Immature natural killer cell (primary cell): ENCODE results near the gene ELAC2. TPM values are rescaled to one million over a fixed set of nuclear protein-coding genes. Genes with fewer than 3 reads are reported as not detected.
"Not testable (repeated sequence)": the region's sequence is repeated elsewhere in the genome, so short reads cannot be mapped to it uniquely, and the experiment has no call there.

Source experiments
- DNase-seq, 3 donors: peaks; one replicate each; pipeline ENCODE4 v3.0.0; 2022; ENCODE audit warnings: mixed read lengths in 1 of 3
- H3K27ac Mint-ChIP-seq, 6 donors: one replicate each; pipeline ENCODE4 v1.8.0; 2020; ENCODE audit warnings: mixed read lengths in 6 of 6, mild to moderate bottlenecking in 5 of 6, inconsistent platforms in 4 of 6, moderate library complexity in 3 of 6
- H3K27me3 Mint-ChIP-seq, 3 donors: one replicate each; pipeline ENCODE4 v1.8.0; 2020 to 2021; ENCODE audit warnings: low read depth in 3 of 3, mild to moderate bottlenecking in 3 of 3, mixed read lengths in 3 of 3, moderate library complexity in 3 of 3, inconsistent platforms in 1 of 3
- H3K36me3 Mint-ChIP-seq, 3 donors: one replicate each; pipeline ENCODE4 v1.8.0; 2020; ENCODE audit warnings: mixed read lengths in 3 of 3, inconsistent platforms in 2 of 3, mild to moderate bottlenecking in 2 of 3
- H3K4me1 Mint-ChIP-seq, 2 donors: one replicate each; pipeline ENCODE4 v1.8.0; 2020; ENCODE audit warnings: inconsistent platforms in 2 of 2, mild to moderate bottlenecking in 2 of 2, mixed read lengths in 2 of 2, moderate library complexity in 1 of 2
- H3K4me3 Mint-ChIP-seq, 5 donors: one replicate each; pipeline ENCODE4 v1.8.0; 2020; ENCODE audit warnings: mild to moderate bottlenecking in 5 of 5, mixed read lengths in 5 of 5, inconsistent platforms in 3 of 5, moderate library complexity in 3 of 5
- H3K9me3 Mint-ChIP-seq, 6 donors: one replicate each; pipeline ENCODE4 v1.8.0; 2020; ENCODE audit warnings: mild to moderate bottlenecking in 6 of 6, mixed read lengths in 6 of 6, inconsistent platforms in 4 of 6, moderate library complexity in 3 of 6
- polyA plus RNA-seq, 3 donors: library from polyadenylated mRNA; unstranded; fragments of 300-500 nt; fragmentation: Illumina TruSeq; gene quantifications; one replicate each; pipeline ENCODE4 v1.2.3, GENCODE V29; 2021

The ELAC2 gene
- polyA plus RNA-seq, 3 donors from 2014 or later, result 30.7 to 61.2 (median 38.6) TPM

GRCh38 chr17:12993631-12994030 is 24.2 kb downstream of the ELAC2 start:
- Mint-ChIP-seq H3K27me3 (peaks cover 0 to 2% (median 2%) of the 10 kb centered on the region in 3 donors), H3K27ac (no peak overlapping the region), H3K36me3 (peaks cover 11 to 56% (median 23%) of the 10 kb centered on the region in 3 donors), H3K9me3 (no peaks in the 10 kb centered on the region), H3K4me1 (no peaks in the 10 kb centered on the region), H3K4me3 (no peak overlapping the region)
- DNase-seq, result no peak

- Mint-ChIP-seq H3K36me3 (peaks cover 6 to 49% (median 21%) of the 10 kb centered on the region in 3 donors), H3K27ac (no peak overlapping the region), H3K4me3 (no peak overlapping the region), H3K27me3 (peaks cover 0 to 2% (median 2%) of the 10 kb centered on the region in 3 donors), H3K4me1 (no peaks in the 10 kb centered on the region), H3K9me3 (no peaks in the 10 kb centered on the region)
- no peak for DNase-seq
These were observed 25.2 kb downstream of the ELAC2 start for GRCh38 chr17:12992676-12993075.

- no peaks in the 10 kb centered on the region for H3K9me3 Mint-ChIP-seq
- peaks cover 0 to 3% (median 0%) of the 10 kb centered on the region in 3 donors for H3K27me3 Mint-ChIP-seq
- no peak for DNase-seq
- H3K36me3 Mint-ChIP-seq, result peaks cover 3 to 41% (median 17%) of the 10 kb centered on the region in 3 donors
- no peak overlapping the region for H3K4me3 Mint-ChIP-seq
- no peaks in the 10 kb centered on the region for H3K4me1 Mint-ChIP-seq
- H3K27ac Mint-ChIP-seq, result no peak overlapping the region
These were observed 26.9 kb downstream of the ELAC2 start for GRCh38 chr17:12990926-12991325.

- peaks cover 3 to 36% (median 17%) of the 10 kb centered on the region in 3 donors for H3K36me3 Mint-ChIP-seq
These were observed 27.6 kb downstream of the ELAC2 start for GRCh38 chr17:12990041-12990808.

GRCh38 chr17:12987120-12987519 is 30.7 kb downstream of the ELAC2 start:
- peaks cover 0 to 23% (median 8%) of the 10 kb centered on the region in 3 donors for H3K36me3 Mint-ChIP-seq
- no peaks in the 10 kb centered on the region for H3K9me3 Mint-ChIP-seq
- H3K4me1 Mint-ChIP-seq, result peaks cover 7% of the 10 kb centered on the region in 2 donors
- no peak for DNase-seq
- no peak overlapping the region for H3K27ac Mint-ChIP-seq
- H3K27me3 Mint-ChIP-seq, result peaks cover 6 to 7% (median 6%) of the 10 kb centered on the region in 3 donors
- H3K4me3 Mint-ChIP-seq, result no peak overlapping the region

More at GRCh38 chr17:12990041-12990808, 27.6 kb downstream of the ELAC2 start:
- no peak overlapping the region for H3K4me3 Mint-ChIP-seq
- peaks cover 0 to 3% (median 0%) of the 10 kb centered on the region in 3 donors for H3K27me3 Mint-ChIP-seq
- no peak for DNase-seq
- no peaks in the 10 kb centered on the region for H3K9me3 Mint-ChIP-seq
- peak overlapping the region in 2 of 6 donors; percentile 61 to 66 for H3K27ac Mint-ChIP-seq
- H3K4me1 Mint-ChIP-seq, result no peaks in the 10 kb centered on the region

GRCh38 chr17:12985431-12986293 is 32.2 kb downstream of the ELAC2 start:
- Mint-ChIP-seq H3K4me3 (no peak overlapping the region), H3K9me3 (no peaks in the 10 kb centered on the region), H3K4me1 (peaks cover 11% of the 10 kb centered on the region in 2 donors), H3K27me3 (peaks cover 8 to 9% (median 9%) of the 10 kb centered on the region in 3 donors), H3K27ac (peak overlapping the region in 1 of 6 donors; percentile 15), H3K36me3 (peaks cover 0 to 9% (median 0%) of the 10 kb centered on the region in 3 donors)
- no peak for DNase-seq

- no peak for DNase-seq
- H3K27ac Mint-ChIP-seq, result peak overlapping the region in 1 of 6 donors; percentile 87
- no peak overlapping the region for H3K4me3 Mint-ChIP-seq
- H3K27me3 Mint-ChIP-seq, result peaks cover 9 to 14% (median 10%) of the 10 kb centered on the region in 3 donors
- H3K9me3 Mint-ChIP-seq, result no peaks in the 10 kb centered on the region
- H3K36me3 Mint-ChIP-seq, result no peaks in the 10 kb centered on the region
- H3K4me1 Mint-ChIP-seq, result peaks cover 11% of the 10 kb centered on the region in 2 donors
These were observed 33.6 kb downstream of the ELAC2 start for GRCh38 chr17:12983991-12984884.

- peaks cover 11% of the 10 kb centered on the region in 2 donors for H3K4me1 Mint-ChIP-seq
- peak overlapping the region; percentile 47 to 83 (median 70) for H3K4me3 Mint-ChIP-seq
- peaks cover 9 to 19% (median 10%) of the 10 kb centered on the region in 3 donors for H3K27me3 Mint-ChIP-seq
- no peaks in the 10 kb centered on the region for H3K36me3 Mint-ChIP-seq
- peak overlapping the region; percentile 85 to 93 (median 88) for H3K27ac Mint-ChIP-seq
- no peaks in the 10 kb centered on the region for H3K9me3 Mint-ChIP-seq
- peak; percentile 73 to 81 (median 75) for DNase-seq
These were observed 35.6 kb downstream of the ELAC2 start for GRCh38 chr17:12982224-12982623.

- no peaks in the 10 kb centered on the region for H3K36me3 Mint-ChIP-seq
- H3K27me3 Mint-ChIP-seq, result peaks cover 13 to 26% (median 16%) of the 10 kb centered on the region in 3 donors
- no peaks in the 10 kb centered on the region for H3K9me3 Mint-ChIP-seq
- no peak for DNase-seq
- H3K4me1 Mint-ChIP-seq, result peaks cover 11% of the 10 kb centered on the region in 2 donors
- peak overlapping the region in 1 of 6 donors; percentile 58 for H3K27ac Mint-ChIP-seq
- no peak overlapping the region for H3K4me3 Mint-ChIP-seq
These were observed 37.9 kb downstream of the ELAC2 start for GRCh38 chr17:12979826-12980500.

- peaks cover 14 to 15% of the 10 kb centered on the region in 2 donors for H3K4me1 Mint-ChIP-seq
- peaks cover 14 to 27% (median 14%) of the 10 kb centered on the region in 3 donors for H3K27me3 Mint-ChIP-seq
- DNase-seq, result no peak
- no peaks in the 10 kb centered on the region for H3K9me3 Mint-ChIP-seq
- H3K36me3 Mint-ChIP-seq, result no peaks in the 10 kb centered on the region
- H3K27ac Mint-ChIP-seq, result no peak overlapping the region
- no peak overlapping the region for H3K4me3 Mint-ChIP-seq
These were observed 38.6 kb downstream of the ELAC2 start for GRCh38 chr17:12979246-12979645.

GRCh38 chr17:12978787-12979186 is 39.0 kb downstream of the ELAC2 start:
- not testable (repeated sequence) for H3K27ac Mint-ChIP-seq, H3K4me3 Mint-ChIP-seq, H3K36me3 Mint-ChIP-seq, H3K9me3 Mint-ChIP-seq, DNase-seq
- peaks cover 14 to 16% of the 10 kb centered on the region in 2 donors for H3K4me1 Mint-ChIP-seq
- H3K27me3 Mint-ChIP-seq, result peaks cover 14 to 27% (median 14%) of the 10 kb centered on the region in 3 donors

GRCh38 chr17:12977008-12977751 is 40.6 kb downstream of the ELAC2 start:
- Mint-ChIP-seq H3K4me3 (no peak overlapping the region), H3K4me1 (peaks cover 8 to 9% of the 10 kb centered on the region in 2 donors), H3K9me3 (no peaks in the 10 kb centered on the region), H3K36me3 (no peaks in the 10 kb centered on the region), H3K27ac (no peak overlapping the region), H3K27me3 (peaks cover 9 to 26% (median 20%) of the 10 kb centered on the region in 3 donors)
- DNase-seq, result no peak
